Measurements from ENCODE around the gene EEF1A2.

- TF ChIP-seq SIN3A (IDR thresholded peaks at IDR 0.05; ENCODE audit: borderline replicate concordance, insufficient read depth, low read length) (no peak), POLR2AphosphoS5 (IDR thresholded peaks at IDR 0.05; ENCODE audit: low read depth, low read length) (no peak), TAF1 (IDR thresholded peaks at IDR 0.05; ENCODE audit: borderline replicate concordance, insufficient read depth, low read length) (no peak)
These were observed 19.5 kb upstream of the EEF1A2 start for GRCh38 chr20:63518351-63518861.
